Mesenchymal stem cell (in vitro differentiated cells and primary cell): ENCODE data around the gene RANBP17.

Experiments used
- DNase-seq: peaks from one replicate; pipeline ENCODE4 v3.0.0-alpha.2; 2013
- H2AFZ ChIP-seq: one replicate; pipeline ENCODE4 v1.6.1; 2013; ENCODE audit warnings: low read depth, mild to moderate bottlenecking, control low read depth, inconsistent platforms, low read length, moderate library complexity
- H2AK5ac ChIP-seq: 2 replicates; pipeline ENCODE4 v1.6.1; 2013; ENCODE audit warnings: low read length, moderate library complexity, mild to moderate bottlenecking, inconsistent platforms; ENCODE audit not compliant: severe bottlenecking
- H2BK120ac ChIP-seq: one replicate; pipeline ENCODE4 v1.6.1; 2013; ENCODE audit warnings: low read depth, mild to moderate bottlenecking, inconsistent platforms, low read length, moderate library complexity
- H2BK12ac ChIP-seq, 2 experiments: one replicate each; pipeline ENCODE4 v1.6.1; 2013; ENCODE audit warnings: inconsistent platforms in 2 of 2, low read length in 2 of 2, mild to moderate bottlenecking in 2 of 2, moderate library complexity in 2 of 2, control low read depth in 1 of 2
- H2BK15ac ChIP-seq: one replicate; pipeline ENCODE4 v1.6.1; 2013; ENCODE audit warnings: mild to moderate bottlenecking, low read depth, inconsistent platforms; ENCODE audit not compliant: poor library complexity, severe bottlenecking
- H2BK5ac ChIP-seq: 2 replicates; pipeline ENCODE4 v1.6.1; 2013; ENCODE audit warnings: low read depth, mild to moderate bottlenecking, low read length, control low read depth, inconsistent platforms; ENCODE audit not compliant: poor library complexity, severe bottlenecking
- H3K14ac ChIP-seq, 2 experiments: one replicate each; pipeline ENCODE4 v1.6.1; 2013; ENCODE audit warnings: inconsistent platforms in 2 of 2, low read length in 2 of 2, control low read depth in 1 of 2, mild to moderate bottlenecking in 1 of 2, moderate library complexity in 1 of 2
- H3K18ac ChIP-seq, 2 experiments: one replicate each; pipeline ENCODE4 v1.6.1; 2013; ENCODE audit warnings: inconsistent platforms in 2 of 2, low read length in 2 of 2, control low read depth in 1 of 2, low read depth in 1 of 2, mild to moderate bottlenecking in 1 of 2
- H3K23ac ChIP-seq, 2 experiments: one replicate each; pipeline ENCODE4 v1.6.1; 2013; ENCODE audit warnings: inconsistent platforms in 2 of 2, low read length in 2 of 2, mild to moderate bottlenecking in 2 of 2, moderate library complexity in 2 of 2, control low read depth in 1 of 2
- H3K27ac ChIP-seq: 2 replicates; pipeline ENCODE4 v1.5.1; 2013; ENCODE audit warnings: mild to moderate bottlenecking, moderate library complexity, low read length, control low read depth, inconsistent platforms; ENCODE audit not compliant: poor library complexity, severe bottlenecking
- H3K27me3 ChIP-seq, 2 experiments: 2 replicates each; pipeline versions ENCODE4 v1.6.1 to v1.7.0; 2013; ENCODE audit warnings: low read length in 2 of 2, mild to moderate bottlenecking in 2 of 2, moderate library complexity in 2 of 2, control low read depth in 1 of 2, inconsistent platforms in 1 of 2; ENCODE audit not compliant: control insufficient read depth in 1 of 2, insufficient read depth in 1 of 2
- H3K36me3 ChIP-seq, 2 experiments: 2 replicates each; pipeline versions ENCODE4 v1.6.1 to v1.7.0; 2013; ENCODE audit warnings: low read length in 2 of 2, control low read depth in 1 of 2, inconsistent platforms in 1 of 2, low read depth in 1 of 2, mild to moderate bottlenecking in 1 of 2; ENCODE audit not compliant: insufficient read depth in 2 of 2, control insufficient read depth in 1 of 2
- H3K4ac ChIP-seq, 2 experiments: one replicate each; pipeline ENCODE4 v1.6.1; 2013; ENCODE audit warnings: inconsistent platforms in 2 of 2, low read length in 2 of 2, mild to moderate bottlenecking in 2 of 2, moderate library complexity in 2 of 2, control low read depth in 1 of 2, low read depth in 1 of 2
- H3K4me1 ChIP-seq: 2 replicates; pipeline ENCODE4 v1.6.1; 2013; ENCODE audit warnings: low read depth, low read length, control low read depth; ENCODE audit not compliant: control insufficient read depth, insufficient read depth
- H3K4me2 ChIP-seq: 2 replicates; pipeline ENCODE4 v1.6.1; 2013; ENCODE audit warnings: low read length, mild to moderate bottlenecking, inconsistent platforms; ENCODE audit not compliant: poor library complexity, severe bottlenecking
- H3K4me3 ChIP-seq, 2 experiments: 2 replicates each; pipeline versions ENCODE4 v1.5.1 to v1.7.0; 2013; ENCODE audit warnings: low read length in 2 of 2, mild to moderate bottlenecking in 2 of 2, control low read depth in 1 of 2, low read depth in 1 of 2; ENCODE audit not compliant: insufficient read depth in 1 of 2
- H3K79me1 ChIP-seq: replicated peaks from 2 replicates; pipeline ENCODE4 v1.6.1; 2013; ENCODE audit warnings: mild to moderate bottlenecking, control low read depth, low read length, inconsistent platforms; ENCODE audit not compliant: poor library complexity, severe bottlenecking
- H3K9ac ChIP-seq: 2 replicates; pipeline ENCODE4 v1.7.0; 2013; ENCODE audit warnings: mild to moderate bottlenecking, low read length, moderate library complexity
- H3K9me3 ChIP-seq: 2 replicates; pipeline ENCODE4 v1.7.0; 2013; ENCODE audit warnings: mild to moderate bottlenecking, low read length; ENCODE audit not compliant: control insufficient read depth
- H4K8ac ChIP-seq: one replicate; pipeline ENCODE4 v1.6.1; 2013; ENCODE audit warnings: inconsistent platforms, mild to moderate bottlenecking, low read length, moderate library complexity
- H4K91ac ChIP-seq: one replicate; pipeline ENCODE4 v1.6.1; 2013; ENCODE audit warnings: mild to moderate bottlenecking, low read length, inconsistent platforms
- WGBS: methylation state at CpG from one replicate; pipeline ENCODE4 v1.1.7; 2013; ENCODE audit warnings: mixed read lengths; 5-methylcytosine and 5-hydroxymethylcytosine counted together

Gene RANBP17

DNA sequence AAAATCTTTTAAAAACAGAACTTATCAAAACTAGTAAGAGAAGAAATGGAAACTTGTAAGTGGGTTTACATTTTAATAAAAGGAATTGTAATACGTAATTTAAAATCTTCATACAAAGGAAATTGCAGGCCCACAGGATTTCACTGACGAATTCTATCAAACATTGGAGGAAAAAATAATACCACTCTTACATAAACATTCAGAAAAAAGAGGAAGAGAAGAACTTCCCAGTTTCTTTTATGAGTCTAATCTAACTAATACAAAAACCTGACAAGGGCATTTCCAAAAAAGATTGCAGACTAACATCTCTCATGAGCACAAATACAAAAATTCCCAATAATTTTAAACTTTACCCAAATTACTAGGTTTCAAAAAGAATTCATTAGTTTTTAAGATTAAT lies 149.0 kb downstream of the RANBP17 start:
- H2BK5ac ChIP-seq: no peak overlapping the region
- WGBS: 100% methylated on average over 1 of the region's 2 CpGs

DNA sequence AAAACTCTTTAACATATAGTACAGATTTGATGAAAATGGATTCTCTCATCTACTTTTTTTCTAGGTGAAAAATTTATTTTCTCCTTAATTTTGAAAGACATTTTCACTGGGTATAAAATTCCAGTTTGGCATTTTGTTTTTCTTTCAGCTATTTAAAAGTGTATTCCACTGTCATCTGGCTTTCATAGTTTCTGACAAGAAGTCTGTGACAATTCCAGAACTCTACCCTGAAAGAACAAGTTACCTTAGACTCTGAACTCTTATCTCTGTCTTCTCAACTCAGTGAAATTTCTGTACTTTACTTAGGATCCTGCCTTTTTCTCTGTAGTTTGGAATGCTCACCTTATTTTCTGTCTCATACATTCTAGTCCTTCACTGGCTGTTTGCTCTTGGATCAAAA lies 161.7 kb downstream of the RANBP17 start:
- H3K79me1 ChIP-seq: peaks cover 7% of the 10 kb centered on the region

More for the DNA sequence above, 149.0 kb downstream of the RANBP17 start:
- no peak for DNase-seq
- Histone ChIP-seq H2AFZ (no peak overlapping the region), H2BK120ac (no peak overlapping the region), H3K14ac (no peak overlapping the region), H3K36me3 (no peaks in the 10 kb centered on the region), H3K4me3 (no peak overlapping the region), H4K91ac (no peak overlapping the region), H2AK5ac (no peak overlapping the region), H3K4me2 (no peak overlapping the region), H2BK12ac (no peak overlapping the region), H3K9ac (no peak overlapping the region), H3K23ac (no peak overlapping the region), H2BK15ac (no peak overlapping the region), H3K27ac (no peak overlapping the region), H3K18ac (no peak overlapping the region), H3K79me1 (peaks cover under 1% of the 10 kb centered on the region), H3K4ac (no peak overlapping the region), H3K27me3 (no peaks in the 10 kb centered on the region), H3K9me3 (no peaks in the 10 kb centered on the region), H3K4me1 (no peaks in the 10 kb centered on the region), H4K8ac (no peak overlapping the region)

DNA sequence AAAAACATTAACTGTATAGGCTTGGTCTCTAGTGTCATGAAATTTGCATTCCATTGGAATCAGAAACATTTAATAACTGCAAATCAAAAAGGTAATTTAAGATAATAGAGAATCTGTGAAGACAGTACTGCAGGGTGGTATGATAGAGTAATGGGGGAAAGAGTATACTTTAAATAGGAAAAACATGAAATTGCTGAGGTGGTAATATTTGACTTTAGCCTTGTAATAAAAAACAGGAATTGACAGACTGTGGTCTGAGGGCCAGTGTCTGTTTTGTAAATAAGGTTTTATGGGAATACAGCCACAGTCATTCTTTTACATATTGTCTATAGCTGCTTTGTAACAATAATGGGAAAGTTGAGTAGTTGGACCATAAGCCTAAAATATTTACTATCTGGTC lies 162.3 kb downstream of the RANBP17 start:
- Histone ChIP-seq H3K18ac (no peak overlapping the region), H3K4ac (no peak overlapping the region), H2AK5ac (no peak overlapping the region), H3K9ac (no peak overlapping the region), H3K14ac (no peak overlapping the region), H4K8ac (no peak overlapping the region), H2BK5ac (no peak overlapping the region), H3K79me1 (peaks cover 7% of the 10 kb centered on the region), H3K9me3 (peaks cover 43% of the 10 kb centered on the region), H3K4me2 (no peak overlapping the region), H3K36me3 (peaks cover 0 to 11% of the 10 kb centered on the region in 2 experiments), H2AFZ (no peak overlapping the region), H3K27ac (no peak overlapping the region), H3K27me3 (no peaks in the 10 kb centered on the region), H2BK12ac (no peak overlapping the region), H3K4me3 (no peak overlapping the region), H3K4me1 (no peaks in the 10 kb centered on the region), H3K23ac (no peak overlapping the region), H2BK120ac (no peak overlapping the region), H2BK15ac (no peak overlapping the region), H4K91ac (no peak overlapping the region)
- no peak for DNase-seq

More for the DNA sequence above, 161.7 kb downstream of the RANBP17 start:
- no peak overlapping the region for H2BK5ac ChIP-seq
- no peak overlapping the region for H2BK15ac ChIP-seq
- no peak overlapping the region for H2BK120ac ChIP-seq
- peak; percentile 3 for DNase-seq
- H3K27ac ChIP-seq: no peak overlapping the region
- H3K23ac ChIP-seq: no peak overlapping the region
- no peak overlapping the region for H3K4me2 ChIP-seq
- no peak overlapping the region for H3K18ac ChIP-seq
- no peak overlapping the region for H4K8ac ChIP-seq
- H3K9ac ChIP-seq: no peak overlapping the region
- peaks cover 0 to 11% of the 10 kb centered on the region in 2 experiments for H3K36me3 ChIP-seq
- H3K4me1 ChIP-seq: no peaks in the 10 kb centered on the region
- H2BK12ac ChIP-seq: no peak overlapping the region
- no peaks in the 10 kb centered on the region for H3K27me3 ChIP-seq
- no peak overlapping the region for H3K4ac ChIP-seq
- H3K9me3 ChIP-seq: peaks cover 43% of the 10 kb centered on the region
- H2AK5ac ChIP-seq: no peak overlapping the region
- H3K4me3 ChIP-seq: no peak overlapping the region
- H3K14ac ChIP-seq: no peak overlapping the region
- H2AFZ ChIP-seq: no peak overlapping the region
- no peak overlapping the region for H4K91ac ChIP-seq

DNA sequence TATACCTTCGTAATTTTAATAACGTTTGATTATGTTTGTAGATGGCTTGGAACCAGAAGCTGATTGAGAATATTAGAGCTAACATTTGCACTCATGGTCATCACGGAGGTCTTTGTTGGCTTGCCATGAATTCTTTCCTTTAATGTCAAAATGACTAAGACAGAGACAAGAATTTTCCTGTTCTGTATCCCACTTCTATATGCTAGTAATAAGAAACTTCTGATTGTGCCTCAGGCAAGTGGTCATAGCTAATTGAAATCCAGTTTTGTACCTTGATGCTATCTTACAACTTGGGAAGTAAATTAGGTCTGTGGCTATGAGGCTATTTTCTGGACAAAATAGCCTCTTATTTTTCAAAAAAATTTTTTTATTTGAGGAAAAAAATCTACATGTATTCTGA lies 167.6 kb downstream of the RANBP17 start:
- Histone ChIP-seq H3K18ac (no peak overlapping the region), H3K14ac (no peak overlapping the region), H3K4me1 (no peaks in the 10 kb centered on the region), H3K4me2 (no peak overlapping the region), H4K91ac (no peak overlapping the region), H3K36me3 (no peaks in the 10 kb centered on the region), H3K4ac (no peak overlapping the region), H2BK120ac (no peak overlapping the region), H3K23ac (no peak overlapping the region), H2BK15ac (no peak overlapping the region), H3K4me3 (no peak overlapping the region), H2AFZ (no peak overlapping the region), H3K27ac (no peak overlapping the region), H4K8ac (no peak overlapping the region), H3K9ac (no peak overlapping the region), H2BK5ac (no peak overlapping the region), H3K27me3 (no peaks in the 10 kb centered on the region), H3K79me1 (no peaks in the 10 kb centered on the region), H3K9me3 (peaks cover 8% of the 10 kb centered on the region), H2AK5ac (no peak overlapping the region), H2BK12ac (no peak overlapping the region)
- DNase-seq: no peak
- WGBS: 95% methylated on average over 3 of the region's 3 CpGs
